IMR-90 (cell line): ENCODE results near the gene DDX50. TPM values are rescaled to one million over a fixed set of nuclear protein-coding genes. Genes with fewer than 3 reads are reported as not detected.

ENCODE experiments used
- ATAC-seq: fragments of 200-7000 bp; cut with Tn5 transposase; 2 replicates; pipeline ENCODE4 v1.9.1; 2020; ENCODE audit warnings: low read depth, mild to moderate bottlenecking, moderate library complexity
- BruUV-seq: library from RNA; stranded (reverse); fragments of 400-500 nt; replicated peaks from 2 replicates; lab custom pipeline; 2021; lab: Mats Ljungman, UMichigan
- CTCF ChIA-PET: fragments of 300-600 bp; formaldehyde crosslinking; extraction: SDS; loops from one replicate; lab custom pipeline; 2021; ENCODE audit warnings: antibody characterized with exemption; lab: Yijun Ruan, JAX
- POLR2A ChIA-PET: fragments of 300-600 bp; sonication (Branson Sonifier 250); formaldehyde crosslinking; loops from one replicate; lab custom pipeline; 2022; ENCODE audit warnings: antibody characterized with exemption; ENCODE audit not compliant: unreplicated experiment; lab: Charles Lee
- DNase-seq: peaks from one replicate; pipeline ENCODE4 v3.0.0; 2013
- H2AFZ ChIP-seq: replicated peaks from 2 replicates; pipeline ENCODE3; 2013; ENCODE audit warnings: low read length, mild to moderate bottlenecking; ENCODE audit not compliant: poor library complexity
- H2AK5ac ChIP-seq: 2 replicates; pipeline ENCODE4 v1.6.1; 2013; ENCODE audit warnings: low read depth, low read length, inconsistent platforms
- H2AK9ac ChIP-seq: replicated peaks from 2 replicates; pipeline ENCODE3; 2013; ENCODE audit warnings: mild to moderate bottlenecking, low read depth, low read length, moderate library complexity; ENCODE audit not compliant: poor library complexity
- H2BK120ac ChIP-seq: 2 replicates; pipeline ENCODE4 v1.6.1; 2013; ENCODE audit warnings: low read depth, low read length, inconsistent platforms
- H2BK15ac ChIP-seq: 3 replicates; pipeline ENCODE4 v1.6.1; 2013; ENCODE audit warnings: low read depth, low read length, inconsistent platforms
- H2BK20ac ChIP-seq: 2 replicates; pipeline ENCODE4 v1.6.1; 2013; ENCODE audit warnings: low read depth, mild to moderate bottlenecking, inconsistent platforms, low read length, moderate library complexity
- H2BK5ac ChIP-seq: 2 replicates; pipeline ENCODE4 v1.6.1; 2013; ENCODE audit warnings: mild to moderate bottlenecking, low read depth, low read length, inconsistent platforms; ENCODE audit not compliant: poor library complexity, severe bottlenecking
- H3K14ac ChIP-seq: replicated peaks from 2 replicates; pipeline ENCODE4 v1.6.1; 2013; ENCODE audit warnings: low read depth, low read length, inconsistent platforms
- H3K18ac ChIP-seq: 2 replicates; pipeline ENCODE4 v1.6.1; 2013; ENCODE audit warnings: low read depth, low read length, control low read depth
- H3K23ac ChIP-seq: 2 replicates; pipeline ENCODE4 v1.6.1; 2013; ENCODE audit warnings: low read depth, low read length, inconsistent platforms
- H3K27ac ChIP-seq: 2 replicates; pipeline ENCODE4 v1.5.1; 2013; ENCODE audit warnings: mild to moderate bottlenecking, control low read depth, low read length; ENCODE audit not compliant: insufficient read depth
- H3K27me3 ChIP-seq: 2 replicates; pipeline ENCODE4 v1.6.1; 2013; ENCODE audit warnings: low read length; ENCODE audit not compliant: control insufficient read depth, insufficient read depth
- H3K36me3 ChIP-seq: 2 replicates; pipeline ENCODE4 v1.6.1; 2013; ENCODE audit warnings: low read length, mixed read lengths; ENCODE audit not compliant: control insufficient read depth, insufficient read depth
- H3K4ac ChIP-seq: 2 replicates; pipeline ENCODE4 v1.6.1; 2013; ENCODE audit warnings: low read depth, low read length, inconsistent platforms
- H3K4me1 ChIP-seq: 2 replicates; pipeline ENCODE4 v1.6.1; 2013; ENCODE audit warnings: low read length, mixed read lengths; ENCODE audit not compliant: control insufficient read depth, insufficient read depth
- H3K4me2 ChIP-seq: 2 replicates; pipeline ENCODE4 v1.6.1; 2013; ENCODE audit warnings: low read depth, mild to moderate bottlenecking, control low read depth, low read length, moderate library complexity
- H3K4me3 ChIP-seq: 2 replicates; pipeline ENCODE4 v1.5.1; 2013; ENCODE audit warnings: low read depth, mild to moderate bottlenecking, control low read depth, low read length, moderate library complexity; ENCODE audit not compliant: insufficient read depth
- H3K56ac ChIP-seq: 2 replicates; pipeline ENCODE4 v1.6.1; 2013; ENCODE audit warnings: low read length, inconsistent platforms; ENCODE audit not compliant: insufficient read depth; ENCODE audit errors: extremely low read depth
- H3K79me1 ChIP-seq, 2 experiments: 2 replicates each; pipeline ENCODE4 v1.6.1; 2013; ENCODE audit warnings: low read length in 2 of 2, inconsistent platforms in 1 of 2, low read depth in 1 of 2
- H3K9ac ChIP-seq: 2 replicates; pipeline ENCODE4 v1.6.1; 2013; ENCODE audit warnings: low read depth, low read length, control low read depth
- H3K9me1 ChIP-seq: 2 replicates; pipeline ENCODE4 v1.6.1; 2013; ENCODE audit warnings: low read length, inconsistent platforms; ENCODE audit not compliant: insufficient read depth
- H3K9me3 ChIP-seq: 2 replicates; pipeline ENCODE4 v1.6.1; 2013; ENCODE audit warnings: low read length; ENCODE audit not compliant: control insufficient read depth, insufficient read depth
- H4K20me1 ChIP-seq: 2 replicates; pipeline ENCODE4 v1.6.1; 2013; ENCODE audit warnings: low read length, inconsistent platforms; ENCODE audit not compliant: insufficient read depth
- H4K5ac ChIP-seq: 2 replicates; pipeline ENCODE4 v1.6.1; 2013; ENCODE audit warnings: mild to moderate bottlenecking, low read depth, low read length, control low read depth
- H4K8ac ChIP-seq, 2 experiments: 2 replicates each; pipeline ENCODE4 v1.6.1; 2013; ENCODE audit warnings: low read depth in 2 of 2, low read length in 2 of 2, control low read depth in 1 of 2, inconsistent platforms in 1 of 2
- H4K91ac ChIP-seq: 2 replicates; pipeline ENCODE4 v1.6.1; 2013; ENCODE audit warnings: low read depth, low read length, inconsistent platforms; ENCODE audit not compliant: insufficient read depth
- CEBPB ChIP-seq: IDR thresholded peaks from 2 replicates; pipeline ENCODE4 v1.6.1; 2012; ENCODE audit warnings: low read depth, low read length, improper control_type of control experiment
- RFX5 ChIP-seq: IDR thresholded peaks from 2 replicates; pipeline ENCODE4 v1.8.0; 2012; ENCODE audit warnings: low read depth, mild to moderate bottlenecking, low read length, moderate library complexity
- WGBS, 2 experiments: methylation state at CpG; one replicate each; pipeline versions ENCODE4 v1.1.5 to v1.1.7; 2013; ENCODE audit warnings: missing lambda C conversion rate in 2 of 2; ENCODE audit not compliant: insufficient read length in 1 of 2; ENCODE audit errors: extremely low coverage in 2 of 2; 5-methylcytosine and 5-hydroxymethylcytosine counted together
- dilution Hi-C: fragments of 300-500 bp; cut with HindIII; formaldehyde crosslinking; loops from one replicate; pipeline ENCODE4 v1.14.3; 2018; ENCODE audit warnings: low sequenced_read_pairs; ENCODE audit not compliant: unreplicated experiment
- in situ Hi-C: fragments of 300-500 bp; cut with MboI; formaldehyde crosslinking; loops from 3 replicates; pipeline ENCODE4 v1.14.3; 2019; ENCODE audit warnings: low sequenced_read_pairs, inconsistent platforms, mixed read lengths
- intact Hi-C: fragments of 100-400 bp; cut with micrococcal nuclease; formaldehyde crosslinking; loops from 2 replicates; pipeline ENCODE4 v1.10.0; 2022
- polyA plus RNA-seq, 3 experiments: library from polyadenylated mRNA; depleted of rRNA; stranded (reverse); fragments of >200 nt; gene quantifications; 2 replicates each; pipeline ENCODE4 v1.2.3, GENCODE V29; 2012; ENCODE audit warnings: low replicate concordance in 1 of 3
- total RNA-seq: library from RNA; depleted of rRNA; stranded (reverse); fragments of >200 nt; gene quantifications from 2 replicates; pipeline ENCODE4 v1.2.3, GENCODE V29; 2012
- TF ChIP-seq, protein P1 (sequence below): conservative IDR thresholded peaks from 2 replicates; pipeline ENCODE4 v1.5.1; 2012; ENCODE audit warnings: mild to moderate bottlenecking, low read depth, low read length, improper control_type of control experiment

Gene DDX50
- total and polyA plus RNA-seq, 2 of the 4 experiments (the other 2 are of a cell fraction): 31.1 to 55.7 TPM

DNA sequence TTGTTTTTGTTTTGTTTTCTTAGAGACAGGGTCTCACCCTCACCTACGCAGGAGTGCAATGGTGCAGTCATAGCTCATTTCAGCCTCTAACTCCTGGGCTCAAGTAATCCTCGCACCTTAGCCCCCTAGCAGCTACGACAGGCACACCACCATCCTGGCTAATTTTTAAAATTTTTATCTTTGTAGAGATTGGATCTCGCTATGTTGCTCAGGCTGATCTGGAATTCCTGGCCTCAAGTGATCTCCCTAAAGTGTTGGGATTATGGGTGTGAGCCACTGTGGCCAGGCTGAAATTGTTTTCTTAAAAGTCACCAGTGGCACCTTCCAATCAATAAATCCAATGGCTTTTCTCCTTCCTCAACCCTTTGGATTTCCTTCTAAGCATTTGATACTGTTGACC is 20.9 kb upstream of the DDX50 start:
- WGBS, 2 experiments: no CpG with 5 or more reads among the region's 4 CpGs
- in situ Hi-C loops: no loop called here
- intact Hi-C loops: no loop called here

More for the DNA sequence above, 20.9 kb upstream of the DDX50 start:
- no peak overlapping the region for H2AK9ac ChIP-seq
- H4K5ac ChIP-seq: no peak overlapping the region
- H3K9ac ChIP-seq: no peak overlapping the region
- H2BK15ac ChIP-seq: no peak overlapping the region
- H3K36me3 ChIP-seq: no peaks in the 10 kb centered on the region
- no peaks in the 10 kb centered on the region for H3K9me3 ChIP-seq
- H3K4ac ChIP-seq: no peak overlapping the region
- ATAC-seq: no peak
- H3K27me3 ChIP-seq: peaks cover 17% of the 10 kb centered on the region
- no peak overlapping the region for H2BK120ac ChIP-seq
- ChIA-PET POLR2A (no interaction called here), CTCF (no interaction called here)
- no peaks in the 10 kb centered on the region for H4K20me1 ChIP-seq
- no peak overlapping the region for H3K4me3 ChIP-seq
- no peak overlapping the region for H3K18ac ChIP-seq
- dilution Hi-C loops: no loop called here
- no peak overlapping the region for H3K23ac ChIP-seq
- H4K91ac ChIP-seq: no peak overlapping the region
- H3K4me2 ChIP-seq: no peak overlapping the region
- H2AK5ac ChIP-seq: no peak overlapping the region
- peaks cover 1% of the 10 kb centered on the region; the same call in 1 of the 2 replicates for H3K4me1 ChIP-seq
- no peak overlapping the region for H2BK5ac ChIP-seq
- H3K79me1 ChIP-seq: no peaks in the 10 kb centered on the region
- no peak overlapping the region for H3K27ac ChIP-seq
- H2AFZ ChIP-seq: no peak overlapping the region
- DNase-seq: no peak
- no peak overlapping the region for H4K8ac ChIP-seq
- TF ChIP-seq, protein P1, sequence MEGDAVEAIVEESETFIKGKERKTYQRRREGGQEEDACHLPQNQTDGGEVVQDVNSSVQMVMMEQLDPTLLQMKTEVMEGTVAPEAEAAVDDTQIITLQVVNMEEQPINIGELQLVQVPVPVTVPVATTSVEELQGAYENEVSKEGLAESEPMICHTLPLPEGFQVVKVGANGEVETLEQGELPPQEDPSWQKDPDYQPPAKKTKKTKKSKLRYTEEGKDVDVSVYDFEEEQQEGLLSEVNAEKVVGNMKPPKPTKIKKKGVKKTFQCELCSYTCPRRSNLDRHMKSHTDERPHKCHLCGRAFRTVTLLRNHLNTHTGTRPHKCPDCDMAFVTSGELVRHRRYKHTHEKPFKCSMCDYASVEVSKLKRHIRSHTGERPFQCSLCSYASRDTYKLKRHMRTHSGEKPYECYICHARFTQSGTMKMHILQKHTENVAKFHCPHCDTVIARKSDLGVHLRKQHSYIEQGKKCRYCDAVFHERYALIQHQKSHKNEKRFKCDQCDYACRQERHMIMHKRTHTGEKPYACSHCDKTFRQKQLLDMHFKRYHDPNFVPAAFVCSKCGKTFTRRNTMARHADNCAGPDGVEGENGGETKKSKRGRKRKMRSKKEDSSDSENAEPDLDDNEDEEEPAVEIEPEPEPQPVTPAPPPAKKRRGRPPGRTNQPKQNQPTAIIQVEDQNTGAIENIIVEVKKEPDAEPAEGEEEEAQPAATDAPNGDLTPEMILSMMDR: no peak
- TF ChIP-seq RFX5: no peak
- no peak for TF ChIP-seq CEBPB
- BruUV-seq: no TSS peak
- H2BK20ac ChIP-seq: no peak overlapping the region
- no peak overlapping the region for H3K56ac ChIP-seq
- no peaks in the 10 kb centered on the region for H3K9me1 ChIP-seq
- no peak overlapping the region for H3K14ac ChIP-seq
